Panc1 (cell line): ENCODE measurements around the gene FRG2C. TPM values are rescaled to one million over a fixed set of nuclear protein-coding genes. Genes with fewer than 3 reads are reported as not detected.
"Not testable (repeated sequence)": the region's sequence is repeated elsewhere in the genome, so short reads cannot be mapped to it uniquely, and the experiment has no call there.

Source experiments
- ATAC-seq: fragments of 200-7000 bp; cut with Tn5 transposase; 2 replicates; pipeline ENCODE4 v1.9.1; 2020; ENCODE audit warnings: mild to moderate bottlenecking, moderate library complexity
- BruUV-seq: library from RNA; stranded (reverse); fragments of 400-500 nt; replicated peaks from 2 replicates; lab custom pipeline; 2021; lab: Mats Ljungman, UMichigan
- CTCF ChIA-PET: fragments of 300-600 bp; sonication (Branson Sonifier 250); formaldehyde crosslinking; loops from one replicate; lab custom pipeline; 2022; ENCODE audit warnings: antibody characterized with exemption; lab: Charles Lee
- POLR2A ChIA-PET: fragments of 300-600 bp; sonication (Branson Sonifier 250); formaldehyde crosslinking; loops from one replicate; lab custom pipeline; 2022; ENCODE audit warnings: antibody characterized with exemption; lab: Charles Lee
- DNase-seq: peaks from one replicate; pipeline ENCODE4 v3.0.0-alpha.2; 2010; ENCODE audit warnings: low read depth, low spot score
- H3K27ac ChIP-seq: 2 replicates; pipeline ENCODE4 v1.5.1; 2011; ENCODE audit warnings: mild to moderate bottlenecking, low read length, inconsistent platforms
- H3K27me3 ChIP-seq: fragments of 200-500 bp; sonication (Bioruptor generic); 2 replicates; pipeline ENCODE4 v1.6.0; 2014; ENCODE audit warnings: low read length, inconsistent platforms; ENCODE audit not compliant: control insufficient read depth, insufficient read depth
- H3K36me3 ChIP-seq: fragments of 200-500 bp; sonication (Bioruptor generic); 2 replicates; pipeline ENCODE4 v1.5.1; 2014; ENCODE audit warnings: inconsistent platforms, mild to moderate bottlenecking, low read length, moderate library complexity; ENCODE audit not compliant: control insufficient read depth, insufficient read depth
- H3K4me1 ChIP-seq: 2 replicates; pipeline ENCODE4 v1.5.1; 2011; ENCODE audit warnings: inconsistent platforms, mild to moderate bottlenecking, low read length, moderate library complexity; ENCODE audit not compliant: control insufficient read depth, insufficient read depth
- H3K4me3 ChIP-seq, 2 experiments: 2 replicates each; pipeline ENCODE4 v1.5.1; 2011 to 2012; ENCODE audit warnings: low read depth in 2 of 2, low read length in 2 of 2, mild to moderate bottlenecking in 2 of 2, inconsistent platforms in 1 of 2, moderate library complexity in 1 of 2
- H3K9me3 ChIP-seq: fragments of 200-500 bp; sonication (Bioruptor generic); 2 replicates; pipeline ENCODE4 v1.5.1; 2014; ENCODE audit warnings: low read depth, mild to moderate bottlenecking, inconsistent platforms, low read length, moderate library complexity; ENCODE audit not compliant: control insufficient read depth, insufficient read depth
- CTCF ChIP-seq: fragments of 450-650 bp; IDR thresholded peaks from 2 replicates; pipeline ENCODE4 v1.5.1; 2017; ENCODE audit warnings: mild to moderate bottlenecking
- POLR2AphosphoS5 ChIP-seq: IDR thresholded peaks from 2 replicates; pipeline ENCODE4 v1.6.1; 2012; ENCODE audit warnings: mild to moderate bottlenecking, low read depth, low read length, moderate library complexity
- REST ChIP-seq, 2 experiments: IDR thresholded peaks; 2 replicates each; pipeline ENCODE4 v1.6.1; 2011 to 2012; ENCODE audit warnings: low read depth in 2 of 2, control low read depth in 1 of 2, low read length in 1 of 2, mild to moderate bottlenecking in 1 of 2, moderate library complexity in 1 of 2; ENCODE audit not compliant: insufficient read depth in 1 of 2
- SIN3A ChIP-seq: IDR thresholded peaks from 2 replicates; pipeline ENCODE4 v1.6.1; 2012; ENCODE audit warnings: low read depth, mild to moderate bottlenecking, low read length, moderate library complexity, borderline replicate concordance; ENCODE audit not compliant: insufficient read depth
- TCF7L2 ChIP-seq: IDR thresholded peaks from 2 replicates; pipeline ENCODE4 v1.6.1; 2011; ENCODE audit warnings: mild to moderate bottlenecking, low read depth, low read length, inconsistent platforms
- in situ Hi-C: cut with HindIII; loops from 2 replicates; pipeline ENCODE4 v1.10.0; 2016; ENCODE audit warnings: low sequenced_read_pairs, low pct_unique_long_range_greater_than_20kb
- intact Hi-C: fragments of 100-400 bp; cut with micrococcal nuclease; formaldehyde crosslinking; loops from one replicate; pipeline ENCODE4 v1.10.0; 2022; ENCODE audit not compliant: unreplicated experiment
- total RNA-seq: library from RNA; stranded (reverse); gene quantifications from one replicate; pipeline ENCODE4 v1.2.1, GENCODE V29; 2021; ENCODE audit not compliant: unreplicated experiment

The FRG2C gene
- total RNA-seq, 1 experiment from 2014 or later: not detected

GRCh38 chr3:75631541-75631940 is 32.6 kb upstream of the FRG2C start:
- ChIA-PET POLR2A (interaction anchor here (0.6 kb wide), 1 partner anchor 1770 kb away, joined by 4 read pairs; no protein-coding TSS in a partner anchor), CTCF (interaction anchor here (0.6 kb wide), 1 partner anchor 12 kb away, joined by 4 read pairs; no protein-coding TSS in a partner anchor)
- DNase-seq (no peak), ATAC-seq (no peak)
- Histone ChIP-seq H3K4me1 (no peaks in the 10 kb centered on the region), H3K27ac (no peak overlapping the region), H3K27me3 (no peaks in the 10 kb centered on the region), H3K36me3 (no peaks in the 10 kb centered on the region), H3K4me3 (no peak overlapping the region), H3K9me3 (no peaks in the 10 kb centered on the region)
- in situ Hi-C loops (no loop called here), intact Hi-C loops (no loop called here)
- BruUV-seq: no TSS peak
- TF ChIP-seq CTCF (no peak), REST (IDR thresholded peaks at IDR 0.05; ENCODE audit: insufficient read depth in 1 of 2, low read depth in 2 of 2, low read length in 1 of 2) (no peak), SIN3A (no peak), POLR2AphosphoS5 (no peak), TCF7L2 (no peak)

GRCh38 chr3:75638947-75639346 is 25.2 kb upstream of the FRG2C start:
- H3K4me1 ChIP-seq, CTCF ChIA-PET, ATAC-seq: not testable (repeated sequence)

GRCh38 chr3:75641107-75641517 is 23.0 kb upstream of the FRG2C start:
- H3K36me3 ChIP-seq, H3K27ac ChIP-seq, POLR2A ChIA-PET, in situ Hi-C loops, BruUV-seq, H3K27me3 ChIP-seq, CTCF ChIA-PET, ATAC-seq, DNase-seq, intact Hi-C loops, H3K4me1 ChIP-seq, H3K9me3 ChIP-seq: not testable (repeated sequence)
- H3K4me3 ChIP-seq: peak overlapping the region in 1 of 2 experiments; percentile 29; a peak in 1 of 4 replicates

More at GRCh38 chr3:75638947-75639346, 25.2 kb upstream of the FRG2C start:
- H3K27me3 ChIP-seq, H3K4me3 ChIP-seq, in situ Hi-C loops, BruUV-seq, DNase-seq, H3K27ac ChIP-seq, intact Hi-C loops, H3K36me3 ChIP-seq, POLR2A ChIA-PET, H3K9me3 ChIP-seq: not testable (repeated sequence)
